ENCODE results near the gene SPATA6.

Gene SPATA6

DNA sequence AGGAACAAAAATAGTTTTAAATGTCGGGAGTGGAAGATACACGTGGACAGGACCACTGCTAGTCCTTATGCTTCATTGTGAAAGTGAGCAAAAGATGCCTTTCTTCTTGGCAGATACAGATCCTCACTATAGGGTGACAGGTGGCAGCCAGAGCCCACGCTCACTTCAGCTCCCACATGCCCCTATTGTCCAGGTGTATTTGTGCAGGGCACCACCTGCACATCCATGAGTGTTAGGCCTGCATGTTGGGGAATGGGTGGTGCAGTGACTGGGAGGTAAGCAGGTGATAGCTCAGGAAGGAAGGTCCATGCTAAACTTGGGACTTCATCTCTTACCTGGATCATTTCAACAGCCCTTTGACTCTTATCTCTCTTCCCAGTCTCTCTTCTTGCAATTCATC lies 222.1 kb downstream of the SPATA6 start:
- no peak for DNase-seq

DNA sequence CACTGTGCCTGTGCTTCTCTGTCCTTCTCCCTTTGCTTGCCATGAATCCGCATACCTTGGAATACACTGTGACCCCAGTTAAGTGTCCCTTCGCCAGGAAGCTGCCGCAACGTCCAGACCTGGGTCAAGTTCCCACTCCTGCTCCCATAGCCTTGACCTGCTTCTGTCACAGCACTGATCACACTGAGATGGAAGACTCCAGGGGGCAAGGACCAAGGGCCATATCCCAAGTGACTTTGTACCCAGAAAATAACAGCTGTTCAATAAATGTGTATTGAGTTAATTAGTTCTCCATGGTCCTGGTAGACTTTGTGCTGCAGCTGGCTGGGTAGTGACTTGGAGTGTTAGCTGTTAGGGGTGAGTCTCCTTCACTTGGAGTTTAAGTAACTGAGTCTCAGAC lies 223.6 kb downstream of the SPATA6 start:
- DNase-seq = no peak

DNA sequence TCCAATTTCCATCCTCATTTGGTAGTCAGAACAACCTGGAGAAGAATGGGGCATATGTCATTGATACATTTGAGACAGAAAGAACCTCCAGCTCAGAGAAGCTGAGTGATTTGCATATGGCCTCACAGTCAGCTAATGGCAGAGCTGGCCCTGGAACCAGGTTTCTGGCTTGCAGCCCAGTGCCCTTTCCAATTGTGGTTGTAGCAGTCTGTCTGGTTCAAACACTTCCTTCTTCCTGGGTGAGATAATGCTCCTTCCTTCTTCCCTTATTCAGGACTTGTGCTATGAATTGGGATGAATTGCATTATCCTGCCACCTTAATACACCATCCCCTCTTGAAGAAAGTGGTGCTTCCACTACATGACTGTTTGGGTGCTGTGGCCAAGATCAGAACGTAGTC lies 225.3 kb downstream of the SPATA6 start:
- DNase-seq = no peak

All from right forelimb (tissue), 1 donor.